Ascending aorta (tissue), 2 donors: Measurements from ENCODE around the gene NDUFA7. TPM values are rescaled to one million over a fixed set of nuclear protein-coding genes. Genes with fewer than 3 reads are reported as not detected.
"Not testable (repeated sequence)": the region's sequence is repeated elsewhere in the genome, so short reads cannot be mapped to it uniquely, and the experiment has no call there.

Experiments used
- DNase-seq, 2 donors: peaks; one replicate each; pipeline ENCODE4 v3.0.0-alpha.2; 2019; ENCODE audit warnings: low spot score in 2 of 2
- H3K27ac ChIP-seq, 2 donors: fragments of 200-600 bp; sonication (generic); one replicate each; pipeline ENCODE4 v1.5.1; 2016 to 2017; ENCODE audit warnings: mild to moderate bottlenecking in 1 of 2
- H3K27me3 ChIP-seq: fragments of 200-600 bp; sonication (generic); one replicate; pipeline ENCODE4 v1.5.1; 2017
- H3K36me3 ChIP-seq, 2 donors: fragments of 200-600 bp; sonication (generic); one replicate each; pipeline ENCODE4 v1.5.1; 2016
- H3K4me1 ChIP-seq, 2 donors: fragments of 200-600 bp; sonication (generic); one replicate each; pipeline ENCODE4 v1.5.1; 2016 to 2017; ENCODE audit warnings: mild to moderate bottlenecking in 1 of 2
- H3K4me3 ChIP-seq, 2 donors: fragments of 200-600 bp; sonication (generic); one replicate each; pipeline ENCODE4 v1.5.1; 2016 to 2017; ENCODE audit warnings: mild to moderate bottlenecking in 1 of 2
- H3K9me3 ChIP-seq, 2 donors: fragments of 200-600 bp; sonication (generic); one replicate each; pipeline ENCODE4 v1.5.1; 2016
- intact Hi-C: fragments of 100-400 bp; cut with DNase I; formaldehyde crosslinking; loops from one replicate; pipeline ENCODE4 v1.15.1; 2023
- total RNA-seq: library from RNA; depleted of rRNA; stranded (reverse); fragments of >200 nt; gene quantifications from one replicate; pipeline ENCODE4 v1.1.0, GENCODE V29; 2016
- TF ChIP-seq, protein P1 (sequence below), 3 experiments: fragments of 200-600 bp in 2 of 3; fragments of 450-650 bp in 1 of 3; sonication (generic) in 2 of 3; IDR thresholded peaks; one replicate each; pipeline ENCODE4 v1.5.1; 2016 to 2019; ENCODE audit warnings: antibody characterized with exemption in 3 of 3, mild to moderate bottlenecking in 1 of 3, moderate library complexity in 1 of 3

The NDUFA7 gene
- total RNA-seq, 1 donor from 2014 or later: 11.8 TPM

DNA sequence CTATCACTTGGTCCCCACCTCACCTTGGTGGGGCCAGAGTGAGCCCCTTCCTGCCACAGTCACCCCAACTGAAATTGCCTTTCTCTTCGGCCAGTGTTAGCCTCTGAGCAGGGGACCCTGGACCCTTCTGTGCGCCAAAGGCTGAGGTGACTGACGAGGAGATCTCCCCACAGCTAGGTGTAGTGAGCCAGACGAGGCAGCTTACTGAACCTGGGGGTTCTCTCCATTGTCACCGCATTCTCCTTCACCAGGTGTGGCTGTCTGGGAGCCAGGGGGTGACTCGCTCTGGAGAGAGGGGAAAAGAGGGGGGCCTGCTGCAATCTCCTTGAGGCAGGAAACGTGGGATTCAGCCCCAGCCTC, 1.4 kb upstream of the NDUFA7 start:
- H3K9me3 ChIP-seq: no peaks in the 10 kb centered on the region
- H3K4me3 ChIP-seq: peak overlapping the region; percentile 64 to 97
- no peak for DNase-seq
- TF ChIP-seq, protein P1, sequence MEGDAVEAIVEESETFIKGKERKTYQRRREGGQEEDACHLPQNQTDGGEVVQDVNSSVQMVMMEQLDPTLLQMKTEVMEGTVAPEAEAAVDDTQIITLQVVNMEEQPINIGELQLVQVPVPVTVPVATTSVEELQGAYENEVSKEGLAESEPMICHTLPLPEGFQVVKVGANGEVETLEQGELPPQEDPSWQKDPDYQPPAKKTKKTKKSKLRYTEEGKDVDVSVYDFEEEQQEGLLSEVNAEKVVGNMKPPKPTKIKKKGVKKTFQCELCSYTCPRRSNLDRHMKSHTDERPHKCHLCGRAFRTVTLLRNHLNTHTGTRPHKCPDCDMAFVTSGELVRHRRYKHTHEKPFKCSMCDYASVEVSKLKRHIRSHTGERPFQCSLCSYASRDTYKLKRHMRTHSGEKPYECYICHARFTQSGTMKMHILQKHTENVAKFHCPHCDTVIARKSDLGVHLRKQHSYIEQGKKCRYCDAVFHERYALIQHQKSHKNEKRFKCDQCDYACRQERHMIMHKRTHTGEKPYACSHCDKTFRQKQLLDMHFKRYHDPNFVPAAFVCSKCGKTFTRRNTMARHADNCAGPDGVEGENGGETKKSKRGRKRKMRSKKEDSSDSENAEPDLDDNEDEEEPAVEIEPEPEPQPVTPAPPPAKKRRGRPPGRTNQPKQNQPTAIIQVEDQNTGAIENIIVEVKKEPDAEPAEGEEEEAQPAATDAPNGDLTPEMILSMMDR (IDR thresholded peaks at IDR 0.05): no peak
- intact Hi-C loops: loop anchor here (10.0 kb wide), 1 partner anchor 318 kb away; the partner anchor contains the start of gene ELAVL1
- H3K27ac ChIP-seq: no peak overlapping the region
- H3K36me3 ChIP-seq: peaks cover 18 to 24% of the 10 kb centered on the region in 2 donors
- H3K27me3 ChIP-seq: no peaks in the 10 kb centered on the region
- H3K4me1 ChIP-seq: peaks cover 12 to 22% of the 10 kb centered on the region in 2 donors

DNA sequence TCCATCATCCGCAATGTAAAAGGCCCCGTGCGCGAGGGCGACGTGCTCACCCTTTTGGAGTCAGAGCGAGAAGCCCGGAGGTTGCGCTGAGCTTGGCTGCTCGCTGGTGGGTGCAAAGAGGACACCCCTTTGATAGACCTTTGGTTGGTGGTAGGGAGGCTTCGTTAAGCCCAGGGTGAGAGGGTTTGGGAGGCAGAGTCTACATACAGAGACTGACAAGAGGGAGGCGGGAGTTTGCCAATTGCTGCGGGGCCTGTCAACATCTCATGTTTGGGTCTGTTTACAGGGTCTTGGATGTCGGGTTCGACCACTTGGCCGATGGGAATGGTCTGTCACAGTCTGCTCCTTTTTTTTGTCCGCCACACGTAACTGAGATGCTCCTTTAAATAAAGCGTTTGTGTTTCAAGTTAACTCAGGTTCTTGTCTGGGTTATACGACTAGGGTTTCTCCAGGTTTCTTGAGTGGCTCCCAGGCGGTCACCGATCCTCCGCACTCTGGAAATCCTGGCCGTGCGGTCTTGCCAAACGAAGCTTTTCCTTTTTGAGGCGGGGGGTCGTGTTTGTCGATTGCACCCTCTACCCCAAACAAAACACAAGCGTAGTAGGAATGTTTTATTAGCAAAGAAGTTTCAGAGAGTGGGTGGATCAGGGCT, 937 bp upstream of the NDUFA7 start:
- intact Hi-C loops: loop anchor here (1.0 to 10.0 kb wide), 4 partner anchors 14 to 317 kb away; partner anchors contain the start of genes CD320 and ELAVL1
- peaks cover 12 to 22% of the 10 kb centered on the region in 2 donors for H3K4me1 ChIP-seq
- DNase-seq: no peak
- H3K27ac ChIP-seq: peak overlapping the region; percentile 80 to 90
- peaks cover 18 to 25% of the 10 kb centered on the region in 2 donors for H3K36me3 ChIP-seq
- no peaks in the 10 kb centered on the region for H3K9me3 ChIP-seq
- TF ChIP-seq, protein P1 (IDR thresholded peaks at IDR 0.05): no peak
- no peaks in the 10 kb centered on the region for H3K27me3 ChIP-seq
- peak overlapping the region; percentile 64 to 97 for H3K4me3 ChIP-seq

DNA sequence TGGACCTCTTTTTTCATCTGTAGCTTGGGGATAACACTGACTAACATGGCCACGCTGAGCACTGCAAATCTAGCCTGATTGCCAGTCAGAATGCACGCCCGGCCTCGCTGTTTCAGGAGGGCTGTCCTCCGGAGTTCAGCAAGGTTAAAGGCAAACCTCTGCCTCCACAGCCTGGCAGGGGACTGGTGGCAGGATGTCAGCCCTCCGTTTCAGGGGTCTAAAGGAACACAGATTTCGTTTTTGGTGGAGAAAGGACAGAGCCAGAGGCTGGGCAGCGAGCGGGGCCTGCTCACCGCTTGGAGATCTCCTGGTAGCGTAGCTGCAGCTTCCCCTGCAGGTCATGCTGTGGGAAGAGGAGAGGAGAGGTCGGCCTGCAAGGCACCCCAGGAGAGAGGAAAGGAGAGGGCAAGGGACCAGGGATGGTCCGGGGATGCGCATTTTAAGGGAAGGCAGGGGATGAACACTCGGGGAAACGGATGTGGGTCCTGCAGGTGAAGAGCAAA, 560 bp downstream of the NDUFA7 start:
- Histone ChIP-seq H3K27me3 (no peaks in the 10 kb centered on the region), H3K36me3 (peaks cover 18 to 34% of the 10 kb centered on the region in 2 donors), H3K9me3 (no peaks in the 10 kb centered on the region), H3K4me3 (peak overlapping the region; percentile 64 to 97), H3K4me1 (peaks cover 12 to 22% of the 10 kb centered on the region in 2 donors), H3K27ac (peak overlapping the region; percentile 80 to 90)
- intact Hi-C loops: loop anchor here (1.0 to 10.0 kb wide), 4 partner anchors 12 to 316 kb away; partner anchors contain the start of genes CD320 and ELAVL1
- TF ChIP-seq, protein P1 (IDR thresholded peaks at IDR 0.05): no peak
- DNase-seq: no peak

- DNase-seq: no peak
- Histone ChIP-seq H3K27me3 (no peaks in the 10 kb centered on the region), H3K27ac (peak overlapping the region in 1 of 2 donors; percentile 90), H3K36me3 (peaks cover 22 to 40% of the 10 kb centered on the region in 2 donors), H3K9me3 (no peaks in the 10 kb centered on the region), H3K4me1 (peaks cover 12 to 22% of the 10 kb centered on the region in 2 donors), H3K4me3 (peak overlapping the region; percentile 64 to 97)
- TF ChIP-seq, protein P1 (IDR thresholded peaks at IDR 0.05): no peak
- intact Hi-C loops: loop anchor here (2.0 to 10.0 kb wide), 2 partner anchors 51 to 315 kb away; partner anchors contain the start of gene ELAVL1
These were observed 1.2 kb downstream of the NDUFA7 start for GRCh38 chr19:8319807-8320520.

DNA sequence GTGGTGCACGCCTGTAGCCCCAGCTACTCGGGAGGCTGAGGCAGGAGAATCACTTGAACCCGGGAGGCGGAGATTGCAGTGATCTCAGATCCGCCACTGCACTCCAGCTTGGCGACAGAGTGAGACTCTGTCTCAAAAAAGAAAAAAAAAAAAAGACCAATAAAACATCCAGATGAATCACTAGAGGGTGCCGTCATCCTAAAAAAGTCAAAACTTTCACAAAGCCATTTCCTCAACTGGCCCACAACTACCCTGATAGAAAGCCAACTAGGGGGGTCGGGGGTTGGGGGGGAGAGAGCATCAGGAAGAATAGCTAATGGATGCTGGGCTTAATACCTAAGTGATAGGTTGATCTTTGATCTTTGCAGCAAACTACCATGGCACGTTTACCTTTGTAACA, 2.3 kb downstream of the NDUFA7 start:
- H3K36me3 ChIP-seq: peaks cover 24 to 46% of the 10 kb centered on the region in 2 donors
- intact Hi-C loops: not testable (repeated sequence)

More for the DNA sequence above, 2.3 kb downstream of the NDUFA7 start:
- DNase-seq, H3K9me3 ChIP-seq, H3K27me3 ChIP-seq, H3K27ac ChIP-seq, H3K4me3 ChIP-seq: not testable (repeated sequence)
- H3K4me1 ChIP-seq: peaks cover 12 to 22% of the 10 kb centered on the region in 2 donors
